ENCODE data around the gene RAB40C.
A peak's percentile ranks its signal among the peaks of the same experiment; 100 is the strongest.

The RAB40C gene

DNA sequence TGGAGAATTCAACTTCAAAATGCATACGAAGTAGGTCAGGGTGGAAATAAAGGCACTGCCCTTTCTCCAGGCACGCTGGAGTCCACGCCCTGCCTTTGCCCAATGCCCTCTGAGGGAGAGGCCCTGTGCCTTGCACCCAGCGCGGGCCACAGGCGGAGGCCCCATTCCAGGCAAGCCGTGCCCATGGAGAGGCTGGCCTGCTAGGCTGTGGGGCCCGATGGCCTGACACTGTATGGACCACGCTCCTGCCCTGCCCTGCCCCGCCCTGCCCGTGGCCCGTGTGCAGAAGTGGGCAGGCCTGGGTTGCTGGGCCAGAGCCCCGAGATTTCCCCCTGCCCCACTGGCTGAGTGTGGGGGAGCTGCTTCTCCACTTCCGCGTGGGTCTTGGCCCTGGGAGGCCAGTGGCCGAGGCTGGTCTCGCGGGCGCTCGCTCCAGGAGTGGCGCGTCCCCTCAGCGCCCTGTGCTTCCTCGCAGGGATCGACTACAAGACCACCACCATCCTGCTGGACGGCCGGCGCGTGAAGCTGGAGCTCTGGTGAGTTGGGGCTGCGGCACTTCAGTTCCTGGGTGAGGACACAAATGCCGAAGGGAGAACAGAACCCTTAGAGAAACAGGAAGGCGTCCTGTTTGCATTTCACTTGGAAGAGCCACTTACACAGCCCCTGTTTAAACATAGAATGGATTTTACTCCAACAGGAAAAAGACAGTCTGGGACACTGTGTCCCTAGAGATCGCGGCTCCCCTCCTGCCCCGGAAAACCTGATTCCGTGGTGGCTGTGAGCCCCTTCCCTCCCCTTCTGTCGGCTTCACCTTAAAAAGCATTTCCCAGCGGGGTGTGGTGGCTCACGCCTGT is 27.1 kb downstream of the RAB40C start:
- no peak for DNase-seq (ENCODE audit: low spot score)

DNA sequence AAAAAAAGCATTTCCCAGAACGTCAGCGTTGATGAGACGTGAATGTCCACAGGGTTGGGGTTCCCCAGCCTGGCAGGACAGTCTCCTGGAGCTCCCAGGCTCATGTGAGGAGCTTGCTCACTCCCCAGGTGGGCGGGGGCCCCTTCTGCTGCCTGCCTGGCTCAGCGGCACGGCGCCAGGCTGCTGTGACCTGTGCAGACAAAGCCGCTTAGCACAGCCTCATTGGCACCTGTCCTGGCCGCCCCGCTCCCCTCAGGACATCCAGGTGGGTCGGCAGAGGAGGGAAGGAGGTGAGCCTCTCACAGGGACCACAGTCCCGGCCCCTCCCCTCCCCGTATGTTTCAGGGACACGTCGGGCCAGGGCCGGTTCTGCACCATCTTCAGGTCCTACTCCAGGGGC is 28.0 kb downstream of the RAB40C start:
- no peak for DNase-seq (ENCODE audit: low spot score)

DNA sequence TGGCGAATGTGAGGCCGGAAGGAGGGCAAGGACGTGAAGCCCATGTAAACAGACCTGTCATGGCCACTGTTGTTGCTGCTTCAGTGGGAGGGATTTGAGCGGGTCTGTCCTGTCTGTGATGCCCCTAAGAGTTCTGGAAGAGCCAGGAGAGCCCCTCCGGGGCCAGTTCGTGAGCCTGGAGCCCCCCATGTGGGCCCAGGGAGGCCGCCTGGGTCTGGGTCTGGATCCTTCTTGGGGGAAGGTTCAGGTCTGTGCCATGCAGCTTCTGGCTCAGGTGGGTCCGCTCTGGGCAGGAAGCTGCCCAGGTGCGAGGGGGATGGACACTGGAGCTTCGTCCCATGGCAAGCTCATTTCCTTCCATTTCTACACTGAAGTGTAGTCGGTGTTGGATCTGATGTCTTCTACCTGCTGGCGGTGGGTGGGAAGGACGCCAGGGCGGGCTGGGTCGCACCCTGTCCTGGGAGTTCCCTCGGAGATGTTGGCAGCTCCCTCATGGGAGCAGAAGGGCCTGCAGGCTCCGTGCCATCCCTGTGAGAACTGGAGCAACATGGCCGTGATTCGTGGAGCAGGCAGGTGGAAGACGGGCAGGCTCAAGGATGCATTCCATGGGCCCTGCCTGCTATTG is 29.7 kb downstream of the RAB40C start:
- DNase-seq (ENCODE audit: low spot score), result no peak

- no peak for DNase-seq (ENCODE audit: low spot score)
Observed at GRCh38 chr16:620700-621525, 31.0 kb downstream of the RAB40C start.

- peak; percentile 43 for DNase-seq (ENCODE audit: low spot score)
Observed at GRCh38 chr16:621526-622105, 31.8 kb downstream of the RAB40C start.

GRCh38 chr16:622920-623280 is 33.0 kb downstream of the RAB40C start:
- DNase-seq (ENCODE audit: low spot score), result no peak

- no peak for DNase-seq (ENCODE audit: low spot score)
Observed at GRCh38 chr16:624526-625070, 34.7 kb downstream of the RAB40C start.

GRCh38 chr16:625117-625976 is 35.5 kb downstream of the RAB40C start:
- no peak for DNase-seq (ENCODE audit: low spot score)

GRCh38 chr16:625977-626765 is 36.3 kb downstream of the RAB40C start:
- no peak for DNase-seq (ENCODE audit: low spot score)

GRCh38 chr16:626787-627453 is 37.1 kb downstream of the RAB40C start:
- DNase-seq (ENCODE audit: low spot score), result peak; percentile 70

GRCh38 chr16:627454-628239 is 37.8 kb downstream of the RAB40C start:
- DNase-seq (ENCODE audit: low spot score), result no peak

GRCh38 chr16:628321-629061 is 38.6 kb downstream of the RAB40C start:
- DNase-seq (ENCODE audit: low spot score), result no peak

DNA sequence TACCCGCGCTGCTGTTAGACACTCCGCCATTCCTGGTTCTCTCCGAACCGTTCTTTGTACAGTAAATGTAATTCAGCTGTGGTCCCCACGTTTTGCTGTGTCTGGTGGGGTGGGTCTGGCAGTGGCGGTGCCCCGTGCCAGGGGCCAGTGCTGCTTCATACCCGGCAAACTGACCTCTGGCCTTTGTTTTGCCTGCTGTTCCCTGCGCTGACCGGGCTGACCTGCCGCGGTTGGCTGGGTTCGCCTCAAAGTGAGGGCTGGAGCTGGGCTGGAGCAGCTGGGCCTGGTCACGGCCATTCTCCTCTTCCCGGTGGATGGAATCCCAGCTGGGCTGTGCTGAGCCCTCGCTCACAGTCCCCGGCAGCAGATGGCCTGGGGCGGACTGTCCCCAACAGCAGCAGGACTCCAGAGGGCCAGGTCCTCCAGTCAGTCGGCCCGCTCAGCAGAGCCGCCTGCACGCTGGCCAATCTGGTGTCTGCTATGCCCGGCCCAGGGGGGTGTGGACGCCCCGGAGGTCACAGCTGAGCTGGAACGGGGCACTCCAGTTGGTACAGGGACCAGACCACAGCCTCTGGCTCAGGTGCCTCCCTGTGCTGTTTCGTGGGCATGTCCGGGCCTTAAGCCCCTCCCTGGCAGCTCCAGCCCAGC is 39.4 kb downstream of the RAB40C start:
- no peak for DNase-seq (ENCODE audit: low spot score)

GRCh38 chr16:629833-630248 is 40.0 kb downstream of the RAB40C start:
- DNase-seq (ENCODE audit: low spot score), result no peak

DNA sequence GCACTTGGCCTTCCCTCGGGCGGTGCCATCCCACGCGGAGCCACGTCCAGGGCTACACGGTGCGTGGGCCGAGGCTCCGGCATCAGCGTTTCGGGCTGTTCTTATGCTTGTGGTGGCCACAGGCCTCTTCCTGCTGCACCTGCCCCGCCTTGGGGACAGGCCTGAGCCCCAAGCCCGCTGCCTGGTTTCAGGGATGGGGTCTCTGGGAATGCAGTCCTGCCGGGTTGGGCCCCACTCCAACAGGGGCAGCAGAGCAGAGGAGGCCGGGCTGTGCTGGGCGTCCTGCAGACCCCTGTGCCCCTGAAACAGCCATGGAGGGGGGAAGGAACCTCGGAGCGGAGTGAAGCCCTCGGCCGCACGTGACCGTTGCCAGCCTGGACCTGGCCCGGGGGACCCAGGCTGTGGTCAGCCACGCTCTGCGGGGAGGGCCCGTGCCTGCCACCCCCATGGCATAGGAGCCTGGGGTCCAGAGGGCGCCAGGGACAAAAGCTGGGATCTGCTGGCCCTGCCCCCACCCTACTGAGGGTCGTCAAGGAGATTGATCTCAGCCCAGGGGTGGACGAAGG is 40.5 kb downstream of the RAB40C start:
- DNase-seq (ENCODE audit: low spot score), result no peak

- DNase-seq (ENCODE audit: low spot score), result no peak
Observed at GRCh38 chr16:630815-631405, 41.0 kb downstream of the RAB40C start, which contains the start of gene WFIKKN1. Gene WFIKKN1, plus strand, starts transcription at chr16:630985. Its CDS starts 269 bp downstream, at chr16:631254.

Measured in Ammon's horn (tissue), 1 donor.